ENCODE results near the gene CCT5. TPM values are rescaled to one million over a fixed set of nuclear protein-coding genes. Genes with fewer than 3 reads are reported as not detected.

Gene CCT5
- total and polyA plus RNA-seq, 12 donors, result 54.7 to 247 (median 95.9) TPM

DNA sequence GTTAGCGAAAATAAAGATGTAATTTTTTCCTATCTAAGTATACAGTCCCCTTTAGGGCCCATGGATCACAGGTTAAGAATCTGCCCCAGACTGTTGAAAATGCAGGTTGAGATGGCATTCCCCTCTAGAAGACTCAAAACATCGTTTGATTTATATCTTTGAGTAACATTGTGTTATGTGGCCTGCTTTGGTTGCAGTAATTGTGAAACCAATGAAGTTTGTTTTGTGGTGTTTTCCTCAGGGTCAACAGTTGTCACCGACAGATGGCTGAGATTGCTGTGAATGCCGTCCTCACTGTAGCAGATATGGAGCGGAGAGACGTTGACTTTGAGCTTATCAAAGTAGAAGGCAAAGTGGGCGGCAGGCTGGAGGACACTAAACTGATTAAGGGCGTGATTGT is 7.8 kb downstream of the CCT5 start:
- H3K27ac ChIP-seq, result no peak overlapping the region
- H3K4me3 ChIP-seq, result no peak overlapping the region
- intact Hi-C loops (cut with DNase I), result no loop called here
- peaks cover 0 to 100% (median 71%) of the 10 kb centered on the region in 9 donors for H3K36me3 ChIP-seq
- TF ChIP-seq, protein P1, sequence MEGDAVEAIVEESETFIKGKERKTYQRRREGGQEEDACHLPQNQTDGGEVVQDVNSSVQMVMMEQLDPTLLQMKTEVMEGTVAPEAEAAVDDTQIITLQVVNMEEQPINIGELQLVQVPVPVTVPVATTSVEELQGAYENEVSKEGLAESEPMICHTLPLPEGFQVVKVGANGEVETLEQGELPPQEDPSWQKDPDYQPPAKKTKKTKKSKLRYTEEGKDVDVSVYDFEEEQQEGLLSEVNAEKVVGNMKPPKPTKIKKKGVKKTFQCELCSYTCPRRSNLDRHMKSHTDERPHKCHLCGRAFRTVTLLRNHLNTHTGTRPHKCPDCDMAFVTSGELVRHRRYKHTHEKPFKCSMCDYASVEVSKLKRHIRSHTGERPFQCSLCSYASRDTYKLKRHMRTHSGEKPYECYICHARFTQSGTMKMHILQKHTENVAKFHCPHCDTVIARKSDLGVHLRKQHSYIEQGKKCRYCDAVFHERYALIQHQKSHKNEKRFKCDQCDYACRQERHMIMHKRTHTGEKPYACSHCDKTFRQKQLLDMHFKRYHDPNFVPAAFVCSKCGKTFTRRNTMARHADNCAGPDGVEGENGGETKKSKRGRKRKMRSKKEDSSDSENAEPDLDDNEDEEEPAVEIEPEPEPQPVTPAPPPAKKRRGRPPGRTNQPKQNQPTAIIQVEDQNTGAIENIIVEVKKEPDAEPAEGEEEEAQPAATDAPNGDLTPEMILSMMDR (IDR thresholded peaks at IDR 0.05), result no peak
- no peaks in the 10 kb centered on the region for H3K9me3 ChIP-seq
- ATAC-seq, result no peak
- DNase-seq, result no peak
- H3K4me1 ChIP-seq, result peaks cover 0 to 9% (median 0%) of the 10 kb centered on the region in 9 donors
- WGBS, 2 donors, result 67 to 72% methylated on average over 8 of the region's 8 CpGs
- H3K27me3 ChIP-seq, result no peaks in the 10 kb centered on the region

GRCh38 chr5:10259899-10260298 is 9.8 kb downstream of the CCT5 start:
- TF ChIP-seq, protein P1 (IDR thresholded peaks at IDR 0.05), result no peak
- Histone ChIP-seq H3K9me3 (no peaks in the 10 kb centered on the region), H3K27me3 (no peaks in the 10 kb centered on the region), H3K4me1 (no peaks in the 10 kb centered on the region), H3K36me3 (peaks cover 0 to 100% (median 88%) of the 10 kb centered on the region in 9 donors), H3K4me3 (no peak overlapping the region), H3K27ac (no peak overlapping the region)
- ATAC-seq, result no peak
- intact Hi-C loops (cut with DNase I), result no loop called here
- DNase-seq, result no peak
- WGBS, 2 donors, result 88 to 96% methylated on average over 5 of the region's 5 CpGs

DNA sequence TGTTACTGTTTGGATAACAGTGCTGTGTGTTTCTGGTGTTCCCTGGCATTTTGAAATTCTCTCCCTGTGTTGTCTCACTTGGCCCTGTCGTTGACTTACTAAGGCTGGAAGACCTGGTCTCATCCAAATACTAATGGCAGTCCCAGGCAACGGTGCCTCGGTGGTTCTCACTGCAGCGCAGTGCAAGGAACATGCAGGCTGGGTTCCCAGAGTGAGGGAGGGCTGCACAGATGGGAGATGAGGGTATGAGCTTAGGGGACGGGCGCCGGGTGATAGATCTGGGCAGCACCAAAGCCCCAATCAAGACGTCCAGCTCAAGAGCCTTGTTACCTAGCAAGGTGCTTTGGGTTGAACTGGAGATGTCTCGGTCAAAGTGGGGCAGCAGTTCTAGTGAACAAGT is 11.0 kb downstream of the CCT5 start:
- intact Hi-C loops (cut with DNase I), result no loop called here
- no peak for ATAC-seq
- 82 to 84% methylated on average over 9 of the region's 9 CpGs for WGBS, 2 donors
- Histone ChIP-seq H3K9me3 (no peaks in the 10 kb centered on the region), H3K4me3 (no peak overlapping the region), H3K27ac (no peak overlapping the region), H3K36me3 (peaks cover 0 to 100% (median 90%) of the 10 kb centered on the region in 9 donors), H3K4me1 (no peaks in the 10 kb centered on the region), H3K27me3 (no peaks in the 10 kb centered on the region)
- no peak for DNase-seq
- TF ChIP-seq, protein P1 (IDR thresholded peaks at IDR 0.05), result no peak

GRCh38 chr5:10262121-10262774 is 12.2 kb downstream of the CCT5 start:
- Histone ChIP-seq H3K27me3 (no peaks in the 10 kb centered on the region), H3K36me3 (peaks cover 0 to 96% (median 78%) of the 10 kb centered on the region in 9 donors), H3K27ac (no peak overlapping the region), H3K4me3 (no peak overlapping the region), H3K9me3 (no peaks in the 10 kb centered on the region), H3K4me1 (peaks cover 0 to 3% (median 0%) of the 10 kb centered on the region in 9 donors)
- DNase-seq (no peak), ATAC-seq (no peak)
- intact Hi-C loops (cut with DNase I), result no loop called here
- TF ChIP-seq, protein P1 (IDR thresholded peaks at IDR 0.05), result no peak
- WGBS, 2 donors, result 46 to 53% methylated on average over 18 of the region's 18 CpGs

Data from heart right ventricle (tissue), 16 donors.